Dermis lymphatic vessel endothelial cell (primary cell): ENCODE measurements around the gene DHRSX. TPM values are rescaled to one million over a fixed set of nuclear protein-coding genes. Genes with fewer than 3 reads are reported as not detected.

Experiments
- total RNA-seq: library from RNA; depleted of rRNA; stranded (reverse); fragments of >200 nt; gene quantifications from 2 replicates; pipeline ENCODE4 v1.2.1, GENCODE V29; 2014

DHRSX gene, protein sequence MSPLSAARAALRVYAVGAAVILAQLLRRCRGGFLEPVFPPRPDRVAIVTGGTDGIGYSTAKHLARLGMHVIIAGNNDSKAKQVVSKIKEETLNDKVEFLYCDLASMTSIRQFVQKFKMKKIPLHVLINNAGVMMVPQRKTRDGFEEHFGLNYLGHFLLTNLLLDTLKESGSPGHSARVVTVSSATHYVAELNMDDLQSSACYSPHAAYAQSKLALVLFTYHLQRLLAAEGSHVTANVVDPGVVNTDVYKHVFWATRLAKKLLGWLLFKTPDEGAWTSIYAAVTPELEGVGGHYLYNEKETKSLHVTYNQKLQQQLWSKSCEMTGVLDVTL
- total RNA-seq, result 18.2 and 18.7 TPM in 2 replicates

DNA sequence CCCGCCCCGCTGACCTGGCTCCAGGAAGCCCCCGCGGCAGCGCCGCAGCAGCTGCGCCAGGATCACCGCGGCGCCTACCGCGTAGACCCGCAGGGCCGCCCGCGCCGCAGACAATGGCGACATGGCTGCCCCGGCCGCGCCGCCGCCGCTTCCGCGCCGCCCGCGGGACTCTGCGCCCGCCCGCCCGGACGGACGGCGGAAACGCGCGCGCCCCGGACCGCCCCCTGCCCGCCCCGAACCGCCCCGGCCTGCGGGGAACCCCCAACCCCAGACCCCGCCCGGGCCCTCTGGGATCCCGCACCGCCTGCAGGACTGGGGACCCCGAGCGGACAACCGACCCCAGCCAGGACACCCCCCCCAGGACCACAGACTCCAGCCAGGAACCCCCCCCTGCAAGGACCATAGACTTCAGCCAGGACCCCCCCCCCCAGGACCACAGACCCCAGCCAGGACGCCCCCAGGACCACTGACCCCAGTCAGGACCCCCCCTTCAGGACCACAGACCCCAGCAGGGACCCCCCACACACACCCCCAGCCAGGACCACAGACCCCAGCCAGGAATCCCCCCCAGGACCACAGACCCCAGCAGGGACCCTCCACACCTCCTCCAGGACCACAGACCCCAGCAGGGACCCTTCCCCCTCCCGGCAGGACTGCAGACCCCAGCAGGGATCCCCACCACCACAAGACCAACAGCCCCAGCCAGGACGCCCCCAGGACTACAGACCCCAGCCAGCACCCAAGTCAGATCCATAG is at the start of gene DHRSX, which contains the start of gene ZBED1:
Gene DHRSX, minus strand, starts transcription at position 174 of the 756 bp plus-strand sequence. Its CDS starts 51 bp downstream, at position 123.
Gene ZBED1, minus strand, starts transcription at position 174 of the 756 bp plus-strand sequence. CDS start 10,257 bp downstream, outside the sequence.

Other genes starting within 250 kb of the DHRSX start
- gene ZBED1, start within 50 bp of the DHRSX start, total RNA-seq, result 35.8 and 41.4 TPM in 2 replicates
- gene CD99, start 190.3 kb upstream of the DHRSX start, total RNA-seq, result 170 and 208 TPM in 2 replicates